Measurements from ENCODE around the gene PRKG1.

GRCh38 chr10:51986516-51986915, 912.2 kb downstream of the PRKG1 start:
- TF ChIP-seq EZH2 (IDR thresholded peaks at IDR 0.05; ENCODE audit: low read length) (no peak), CTCF (optimal IDR thresholded peaks at IDR 0.05 in 1 of 3, IDR thresholded peaks at IDR 0.05 in 1 of 3, conservative IDR thresholded peaks at IDR 0.05 in 1 of 3; ENCODE audit: extremely low read depth in 1 of 3, insufficient read depth in 2 of 3, low read length in 3 of 3) (no peak)

Data from keratinocyte (primary cell).